HG02852 (cell line): ENCODE data around the gene MYO1H.
"Not testable (repeated sequence)": the region's sequence is repeated elsewhere in the genome, so short reads cannot be mapped to it uniquely, and the experiment has no call there.

Source experiments
- ATAC-seq: cut with Tn5 transposase; IDR thresholded peaks from one replicate; pipeline ENCODE4 v1.9.1; 2021; ENCODE audit warnings: mild to moderate bottlenecking, moderate library complexity; ENCODE audit not compliant: unreplicated experiment

Gene MYO1H

GRCh38 chr12:109345428-109345827, 2.3 kb upstream of the MYO1H start:
- ATAC-seq, result no peak

DNA sequence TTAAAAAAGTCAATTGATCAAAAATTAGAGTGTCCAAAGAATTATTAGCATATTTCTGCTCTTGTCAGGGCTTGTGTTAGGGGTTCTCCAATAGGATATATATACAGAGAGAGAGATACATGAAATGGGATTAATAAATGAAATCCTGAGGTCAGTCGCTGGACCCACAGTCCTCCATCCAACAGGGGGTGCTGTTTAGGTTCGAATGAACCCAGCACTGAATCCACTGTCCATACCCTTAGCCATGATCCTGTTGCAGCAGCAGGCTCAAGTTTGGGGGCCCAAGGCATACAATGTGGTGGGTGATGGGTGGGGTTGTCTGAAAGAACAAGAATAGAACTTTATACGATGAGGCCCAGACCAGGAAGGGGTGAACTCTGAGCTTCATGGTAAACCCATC, 780 bp upstream of the MYO1H start:
- ATAC-seq, result no peak

GRCh38 chr12:109352184-109352583, 4.5 kb downstream of the MYO1H start:
- no peak for ATAC-seq

DNA sequence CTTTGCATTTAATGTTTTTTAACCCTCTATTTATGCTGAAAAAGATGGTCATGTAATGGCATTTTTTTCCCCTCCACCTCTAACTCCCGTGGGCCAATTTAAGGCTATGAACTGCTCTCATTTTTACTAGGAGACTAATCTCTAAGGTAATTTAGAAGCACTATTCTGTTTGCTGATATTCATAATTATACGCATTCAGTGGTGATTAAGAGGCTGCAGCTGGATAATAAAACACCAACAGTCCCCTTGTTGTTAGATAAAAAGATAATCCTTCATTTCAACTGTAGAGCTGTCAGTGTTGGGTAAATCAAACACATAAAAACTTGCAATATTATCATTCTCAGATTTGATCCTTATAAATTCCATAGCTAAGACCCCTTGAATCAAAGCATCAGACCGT, 8.9 kb downstream of the MYO1H start:
- ATAC-seq, result no peak

GRCh38 chr12:109357032-109357431, 9.3 kb downstream of the MYO1H start:
- no peak for ATAC-seq

- ATAC-seq, result peak; percentile 94
These were observed 10.6 kb downstream of the MYO1H start for GRCh38 chr12:109358154-109358869.

DNA sequence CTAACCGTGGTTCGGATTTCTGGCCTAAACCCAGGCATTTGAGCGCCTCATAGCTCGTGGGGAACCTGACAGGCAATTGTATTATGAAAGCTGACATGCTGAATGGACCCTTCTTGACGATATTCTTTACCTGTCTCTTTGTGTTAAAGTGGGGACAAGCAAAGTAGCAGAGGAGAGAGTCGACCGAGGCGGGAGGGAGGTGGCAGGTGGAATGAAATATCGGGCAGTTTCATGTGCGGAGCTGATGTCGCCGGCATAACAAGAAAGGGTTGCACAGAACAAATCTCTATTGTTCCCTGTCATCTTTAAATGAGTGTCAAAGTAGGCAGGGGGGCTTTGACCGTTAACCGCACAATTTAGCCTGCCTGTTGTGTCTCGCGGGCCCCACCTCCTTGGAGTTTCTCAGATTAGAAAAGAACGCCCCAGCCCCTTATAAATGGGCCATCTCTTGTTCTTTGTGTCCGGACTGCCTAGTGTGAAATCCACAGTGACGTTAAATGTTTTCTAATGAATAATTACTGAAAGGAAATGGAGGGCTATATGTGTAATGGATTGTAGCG, 11.5 kb downstream of the MYO1H start:
- no peak for ATAC-seq

GRCh38 chr12:109369831-109370230, 22.1 kb downstream of the MYO1H start:
- ATAC-seq, result no peak

- no peak for ATAC-seq
These were observed 29.5 kb downstream of the MYO1H start for GRCh38 chr12:109377139-109377685.

DNA sequence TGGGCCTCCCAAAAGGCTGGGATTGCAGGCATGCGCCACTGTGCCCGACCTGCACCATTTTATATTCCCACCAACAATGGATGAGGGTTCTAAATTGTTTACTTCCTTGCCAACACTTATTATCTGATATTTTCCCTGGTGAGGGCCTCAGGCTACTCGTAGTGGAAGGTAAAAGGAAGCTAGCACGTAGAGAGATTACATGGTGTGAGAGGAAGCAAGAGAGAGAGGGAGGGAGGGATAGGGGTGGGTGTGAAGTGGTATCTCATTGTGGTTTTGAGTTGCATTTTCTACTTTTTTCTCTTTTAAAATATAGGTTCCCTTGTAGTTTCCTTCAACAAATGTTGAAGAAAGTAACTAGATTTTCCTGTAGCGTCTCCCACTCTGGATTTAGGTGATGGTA, 30.9 kb downstream of the MYO1H start:
- ATAC-seq, result no peak

DNA sequence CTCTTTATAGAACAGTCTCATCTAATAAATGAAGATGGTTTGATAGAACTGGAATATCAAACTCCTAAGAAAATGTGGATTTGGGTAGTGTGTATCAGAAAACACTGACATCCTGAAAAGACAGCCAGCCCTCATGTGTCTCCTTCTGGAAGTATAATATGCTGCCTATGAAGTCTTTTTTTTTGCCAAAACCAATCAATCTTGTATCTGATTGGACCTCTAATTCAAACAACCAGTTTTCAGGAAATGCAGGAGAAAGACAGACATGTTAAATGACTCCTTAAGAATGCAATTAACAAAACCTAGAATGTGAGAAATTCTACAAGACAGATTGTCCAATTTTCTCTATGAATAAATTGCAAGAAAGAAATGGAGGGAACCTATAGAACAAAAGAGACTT, 34.3 kb downstream of the MYO1H start:
- no peak for ATAC-seq

DNA sequence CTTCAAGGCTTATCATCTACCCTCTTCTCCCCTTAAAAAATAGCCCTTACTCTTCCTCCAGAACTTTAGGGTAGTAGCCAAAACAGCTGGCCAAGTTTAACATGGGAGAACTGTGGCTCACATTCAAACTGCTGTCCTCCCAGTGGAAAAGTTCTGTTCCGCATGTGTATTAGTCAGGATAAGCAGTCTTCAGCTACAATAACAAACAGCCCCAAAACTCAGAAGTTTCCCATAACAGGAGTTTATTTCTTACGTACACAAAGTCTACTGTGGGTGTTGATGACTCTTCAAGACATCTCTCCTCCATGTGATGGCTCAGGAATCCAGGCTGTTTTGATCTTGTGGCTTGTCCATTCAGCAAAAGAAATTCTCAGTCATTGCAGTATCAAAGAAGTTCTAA, 35.5 kb downstream of the MYO1H start:
- no peak for ATAC-seq

DNA sequence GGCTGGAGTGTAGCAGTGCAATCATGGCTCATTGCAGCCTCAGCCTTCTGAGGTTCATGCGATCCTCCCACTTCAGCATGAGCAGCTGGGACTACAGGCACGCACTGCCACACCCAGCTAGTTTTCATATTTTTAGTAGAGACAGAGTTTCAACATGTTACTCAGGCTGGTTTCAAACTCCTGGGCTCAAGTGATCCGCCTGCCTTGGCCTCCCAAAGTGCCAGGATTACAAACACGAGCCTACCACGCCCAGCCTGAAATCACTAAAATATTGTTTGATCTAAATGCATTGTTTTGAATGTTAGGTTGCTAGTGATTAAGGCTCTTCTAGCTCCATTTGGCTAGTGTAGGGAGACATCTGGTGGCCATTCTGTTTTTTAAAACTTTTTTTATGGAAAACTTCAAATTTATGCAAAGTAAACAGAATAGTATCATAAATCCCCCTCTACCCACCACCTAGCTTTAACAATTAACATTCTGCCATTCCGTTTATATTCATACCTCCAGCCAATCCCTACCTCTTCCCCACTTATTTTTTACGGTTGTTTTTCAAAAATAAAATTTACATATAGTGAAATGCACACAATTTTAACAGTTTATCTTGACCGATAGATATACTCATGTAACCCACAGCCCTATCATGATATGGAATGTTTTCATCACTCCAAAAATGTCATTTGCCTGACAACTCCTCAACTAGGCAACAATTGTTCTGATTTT, 37.8 kb downstream of the MYO1H start:
- no peak for ATAC-seq

GRCh38 chr12:109386059-109386433, 38.3 kb downstream of the MYO1H start:
- ATAC-seq, result no peak

DNA sequence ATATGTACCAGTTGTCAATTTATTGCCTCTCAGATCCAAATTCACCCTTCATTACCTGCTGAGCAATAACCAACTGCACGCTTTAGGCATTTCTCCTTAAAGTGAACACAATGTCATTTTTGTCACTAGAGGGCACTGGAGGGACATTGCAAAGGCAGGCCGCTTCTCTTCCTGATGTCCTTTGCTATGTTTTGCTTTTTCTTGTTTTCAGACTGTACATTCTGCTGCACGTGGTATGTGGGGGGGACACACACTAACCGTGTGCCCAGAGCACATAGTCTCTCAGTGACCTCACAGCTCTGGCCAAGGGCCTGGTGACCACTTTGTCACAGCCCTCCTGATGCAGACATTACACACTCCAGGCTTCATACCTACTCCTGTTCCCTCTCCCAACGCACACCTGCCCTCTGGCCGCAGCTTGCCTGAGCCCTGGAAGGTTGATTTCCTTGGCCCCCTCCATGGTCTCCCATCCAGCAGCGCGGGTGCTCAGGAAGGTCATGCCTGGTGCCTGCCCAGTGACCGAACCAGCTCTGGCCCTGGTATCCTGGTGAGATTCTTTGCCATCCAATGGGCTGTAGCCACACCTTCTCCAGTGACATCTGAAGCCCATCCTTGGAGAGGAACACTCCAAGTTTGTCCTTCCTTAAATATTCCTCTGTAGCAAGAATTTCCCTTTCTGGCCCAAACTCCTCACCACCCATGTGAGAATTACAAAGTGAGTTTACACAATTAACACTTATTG, 39.9 kb downstream of the MYO1H start:
- no peak for ATAC-seq

- no peak for ATAC-seq
These were observed 40.5 kb downstream of the MYO1H start for GRCh38 chr12:109388167-109388563.

DNA sequence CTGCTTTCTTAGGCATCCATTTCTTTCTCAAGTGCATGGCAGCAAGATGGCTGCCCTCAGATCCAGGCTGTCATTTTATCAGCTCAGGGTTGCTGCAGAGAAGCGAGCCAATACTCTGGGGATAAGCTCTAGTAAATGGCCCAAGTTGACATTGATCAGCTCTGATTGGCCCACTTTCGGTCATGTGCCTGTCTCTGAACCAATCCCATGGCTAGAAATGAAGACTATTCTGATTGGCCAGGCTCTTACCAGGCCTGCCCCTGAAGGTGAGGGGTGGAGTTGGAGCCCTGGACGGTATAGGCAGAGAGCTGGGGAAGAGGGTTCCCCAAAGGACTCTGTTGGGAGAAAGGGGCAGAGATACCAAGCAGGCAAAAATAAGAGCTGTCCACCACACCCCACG, 41.4 kb downstream of the MYO1H start:
- ATAC-seq, result no peak

- no peak for ATAC-seq
These were observed 46.0 kb downstream of the MYO1H start for GRCh38 chr12:109393437-109394345.

GRCh38 chr12:109394891-109395290, 47.2 kb downstream of the MYO1H start:
- ATAC-seq, result no peak

- not testable (repeated sequence) for ATAC-seq
These were observed 57.1 kb downstream of the MYO1H start for GRCh38 chr12:109404841-109405240.
